ENCODE data around the gene ZBTB34.
"Not testable (repeated sequence)": the region's sequence is repeated elsewhere in the genome, so short reads cannot be mapped to it uniquely, and the experiment has no call there.

The ZBTB34 gene

GRCh38 chr9:126860077-126860756 lies at the start of gene ZBTB34:
Gene ZBTB34 (plus strand): TSS chr9:126860639. CDS start chr9:126879400, 18,761 bp downstream.
- DNase-seq, result peak; percentile 90
- Mint-ChIP-seq H3K27me3 (no peaks in the 10 kb centered on the region), H3K27ac (peak within 1 kb of the TSS; percentile 88), H3K9me3 (no peaks in the 10 kb centered on the region), H3K4me3 (peak within 1 kb of the TSS; percentile 82), H3K36me3 (ENCODE audit: low read depth) (peaks cover 18% of the 10 kb centered on the region), H3K4me1 (ENCODE audit: low read depth) (peaks cover 35% of the 10 kb centered on the region)

- H3K36me3 Mint-ChIP-seq (ENCODE audit: low read depth), result peaks cover 89% of the 10 kb centered on the region
- no peaks in the 10 kb centered on the region for H3K27me3 Mint-ChIP-seq
- H3K4me3 Mint-ChIP-seq, result no peak overlapping the region
- peaks cover 34% of the 10 kb centered on the region for H3K4me1 Mint-ChIP-seq (ENCODE audit: low read depth)
- H3K27ac Mint-ChIP-seq, result no peak overlapping the region
- no peak for DNase-seq
- H3K9me3 Mint-ChIP-seq, result peaks cover 10% of the 10 kb centered on the region
Observed at GRCh38 chr9:126813072-126813471, 47.4 kb upstream of the ZBTB34 start.

- H3K9me3 Mint-ChIP-seq, result peaks cover 15% of the 10 kb centered on the region
- no peaks in the 10 kb centered on the region for H3K27me3 Mint-ChIP-seq
- DNase-seq, result no peak
- peaks cover 32% of the 10 kb centered on the region for H3K4me1 Mint-ChIP-seq (ENCODE audit: low read depth)
- no peak overlapping the region for H3K27ac Mint-ChIP-seq
- H3K4me3 Mint-ChIP-seq, result no peak overlapping the region
- peaks cover 91% of the 10 kb centered on the region for H3K36me3 Mint-ChIP-seq (ENCODE audit: low read depth)
Observed at GRCh38 chr9:126814091-126814490, 46.3 kb upstream of the ZBTB34 start.

GRCh38 chr9:126817615-126818014 lies 42.8 kb upstream of the ZBTB34 start:
- Mint-ChIP-seq H3K9me3 (peaks cover 22% of the 10 kb centered on the region), H3K4me1 (ENCODE audit: low read depth) (peaks cover 48% of the 10 kb centered on the region), H3K36me3 (ENCODE audit: low read depth) (peaks cover 93% of the 10 kb centered on the region)
- not testable (repeated sequence) for H3K4me3 Mint-ChIP-seq, H3K27me3 Mint-ChIP-seq, H3K27ac Mint-ChIP-seq, DNase-seq

- Mint-ChIP-seq H3K9me3 (peaks cover 22% of the 10 kb centered on the region), H3K4me3 (no peak overlapping the region), H3K27me3 (no peaks in the 10 kb centered on the region), H3K27ac (no peak overlapping the region), H3K4me1 (ENCODE audit: low read depth) (peaks cover 47% of the 10 kb centered on the region), H3K36me3 (ENCODE audit: low read depth) (peaks cover 91% of the 10 kb centered on the region)
- DNase-seq, result no peak
Observed at GRCh38 chr9:126818482-126818881, 42.0 kb upstream of the ZBTB34 start.

GRCh38 chr9:126819482-126819881 lies 41.0 kb upstream of the ZBTB34 start:
- no peak for DNase-seq
- Mint-ChIP-seq H3K27me3 (no peaks in the 10 kb centered on the region), H3K9me3 (peaks cover 22% of the 10 kb centered on the region), H3K27ac (peak overlapping the region; percentile 71), H3K4me3 (no peak overlapping the region), H3K4me1 (ENCODE audit: low read depth) (peaks cover 50% of the 10 kb centered on the region), H3K36me3 (ENCODE audit: low read depth) (peaks cover 88% of the 10 kb centered on the region)

GRCh38 chr9:126822278-126822677 lies 38.2 kb upstream of the ZBTB34 start:
- H3K27me3 Mint-ChIP-seq, result no peaks in the 10 kb centered on the region
- no peak for DNase-seq
- H3K27ac Mint-ChIP-seq, result no peak overlapping the region
- H3K36me3 Mint-ChIP-seq (ENCODE audit: low read depth), result peaks cover 81% of the 10 kb centered on the region
- H3K4me1 Mint-ChIP-seq (ENCODE audit: low read depth), result peaks cover 53% of the 10 kb centered on the region
- H3K4me3 Mint-ChIP-seq, result no peak overlapping the region
- H3K9me3 Mint-ChIP-seq, result peaks cover 12% of the 10 kb centered on the region

- no peak for DNase-seq
- peaks cover 53% of the 10 kb centered on the region for H3K4me1 Mint-ChIP-seq (ENCODE audit: low read depth)
- no peak overlapping the region for H3K4me3 Mint-ChIP-seq
- peaks cover 79% of the 10 kb centered on the region for H3K36me3 Mint-ChIP-seq (ENCODE audit: low read depth)
- peaks cover 12% of the 10 kb centered on the region for H3K9me3 Mint-ChIP-seq
- no peaks in the 10 kb centered on the region for H3K27me3 Mint-ChIP-seq
- H3K27ac Mint-ChIP-seq, result no peak overlapping the region
Observed at GRCh38 chr9:126822873-126823272, 37.6 kb upstream of the ZBTB34 start.

- H3K9me3 Mint-ChIP-seq, H3K27me3 Mint-ChIP-seq, DNase-seq, H3K27ac Mint-ChIP-seq, H3K4me3 Mint-ChIP-seq: not testable (repeated sequence)
- Mint-ChIP-seq H3K4me1 (ENCODE audit: low read depth) (peaks cover 51% of the 10 kb centered on the region), H3K36me3 (ENCODE audit: low read depth) (peaks cover 71% of the 10 kb centered on the region)
Observed at GRCh38 chr9:126824052-126824451, 36.4 kb upstream of the ZBTB34 start.

- Mint-ChIP-seq H3K9me3 (no peaks in the 10 kb centered on the region), H3K4me1 (ENCODE audit: low read depth) (peaks cover 35% of the 10 kb centered on the region), H3K36me3 (ENCODE audit: low read depth) (peaks cover 63% of the 10 kb centered on the region), H3K4me3 (no peak overlapping the region), H3K27me3 (no peaks in the 10 kb centered on the region), H3K27ac (no peak overlapping the region)
- DNase-seq, result no peak
Observed at GRCh38 chr9:126827227-126827626, 33.2 kb upstream of the ZBTB34 start.

GRCh38 chr9:126829035-126829434 lies 31.4 kb upstream of the ZBTB34 start:
- H3K27me3 Mint-ChIP-seq, result no peaks in the 10 kb centered on the region
- no peak overlapping the region for H3K27ac Mint-ChIP-seq
- no peak for DNase-seq
- no peaks in the 10 kb centered on the region for H3K9me3 Mint-ChIP-seq
- H3K4me3 Mint-ChIP-seq, result no peak overlapping the region
- peaks cover 33% of the 10 kb centered on the region for H3K4me1 Mint-ChIP-seq (ENCODE audit: low read depth)
- H3K36me3 Mint-ChIP-seq (ENCODE audit: low read depth), result peaks cover 68% of the 10 kb centered on the region

GRCh38 chr9:126830827-126831226 lies 29.6 kb upstream of the ZBTB34 start:
- Mint-ChIP-seq H3K27me3 (no peaks in the 10 kb centered on the region), H3K27ac (no peak overlapping the region), H3K36me3 (ENCODE audit: low read depth) (peaks cover 67% of the 10 kb centered on the region), H3K4me3 (no peak overlapping the region), H3K9me3 (no peaks in the 10 kb centered on the region), H3K4me1 (ENCODE audit: low read depth) (peaks cover 35% of the 10 kb centered on the region)
- DNase-seq, result no peak

- Mint-ChIP-seq H3K27ac (no peak overlapping the region), H3K9me3 (no peaks in the 10 kb centered on the region), H3K27me3 (no peaks in the 10 kb centered on the region), H3K4me3 (no peak overlapping the region), H3K36me3 (ENCODE audit: low read depth) (peaks cover 73% of the 10 kb centered on the region), H3K4me1 (ENCODE audit: low read depth) (peaks cover 38% of the 10 kb centered on the region)
- DNase-seq, result no peak
Observed at GRCh38 chr9:126832440-126832839, 28.0 kb upstream of the ZBTB34 start.

GRCh38 chr9:126833020-126833419 lies 27.4 kb upstream of the ZBTB34 start:
- no peak for DNase-seq
- peaks cover 44% of the 10 kb centered on the region for H3K4me1 Mint-ChIP-seq (ENCODE audit: low read depth)
- no peak overlapping the region for H3K27ac Mint-ChIP-seq
- H3K27me3 Mint-ChIP-seq, result no peaks in the 10 kb centered on the region
- H3K4me3 Mint-ChIP-seq, result no peak overlapping the region
- peaks cover 76% of the 10 kb centered on the region for H3K36me3 Mint-ChIP-seq (ENCODE audit: low read depth)
- H3K9me3 Mint-ChIP-seq, result no peaks in the 10 kb centered on the region

- Mint-ChIP-seq H3K27me3 (no peaks in the 10 kb centered on the region), H3K36me3 (ENCODE audit: low read depth) (peaks cover 81% of the 10 kb centered on the region), H3K27ac (no peak overlapping the region), H3K9me3 (no peaks in the 10 kb centered on the region), H3K4me1 (ENCODE audit: low read depth) (peaks cover 46% of the 10 kb centered on the region), H3K4me3 (no peak overlapping the region)
- no peak for DNase-seq
Observed at GRCh38 chr9:126833710-126834345, 26.6 kb upstream of the ZBTB34 start.
